ENCODE results near the gene CLBA1. TPM values are rescaled to one million over a fixed set of nuclear protein-coding genes. Genes with fewer than 3 reads are reported as not detected.

CLBA1 gene
- total and polyA plus RNA-seq, 2 experiments from 2014 or later: 1.6 to 1.8 TPM

DNA sequence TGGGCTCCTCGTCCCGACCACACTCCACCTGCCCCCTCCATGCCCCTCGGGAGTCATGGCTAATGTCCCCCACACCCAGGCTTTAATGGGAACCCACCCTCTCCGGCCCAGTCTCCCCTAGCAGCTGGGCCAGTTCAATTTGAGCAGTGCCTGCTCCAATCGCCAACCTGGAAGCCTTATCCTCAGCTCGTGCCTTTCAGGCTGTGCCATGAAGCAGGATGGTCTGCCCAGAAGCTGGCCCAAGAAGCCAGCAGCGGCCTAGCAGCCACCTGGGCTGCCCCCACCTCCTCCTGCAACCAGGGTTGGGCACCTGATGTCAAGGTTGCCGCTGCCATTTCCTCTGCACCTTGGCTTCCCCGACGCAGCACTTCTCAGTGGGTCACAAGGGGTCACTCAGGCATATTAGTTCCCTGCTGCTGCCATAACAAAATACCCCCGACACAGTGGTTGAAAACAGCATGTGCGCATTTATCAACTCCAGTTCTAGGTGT, 2.3 kb upstream of the CLBA1 start (continued):
- TF ChIP-seq, protein P1, sequence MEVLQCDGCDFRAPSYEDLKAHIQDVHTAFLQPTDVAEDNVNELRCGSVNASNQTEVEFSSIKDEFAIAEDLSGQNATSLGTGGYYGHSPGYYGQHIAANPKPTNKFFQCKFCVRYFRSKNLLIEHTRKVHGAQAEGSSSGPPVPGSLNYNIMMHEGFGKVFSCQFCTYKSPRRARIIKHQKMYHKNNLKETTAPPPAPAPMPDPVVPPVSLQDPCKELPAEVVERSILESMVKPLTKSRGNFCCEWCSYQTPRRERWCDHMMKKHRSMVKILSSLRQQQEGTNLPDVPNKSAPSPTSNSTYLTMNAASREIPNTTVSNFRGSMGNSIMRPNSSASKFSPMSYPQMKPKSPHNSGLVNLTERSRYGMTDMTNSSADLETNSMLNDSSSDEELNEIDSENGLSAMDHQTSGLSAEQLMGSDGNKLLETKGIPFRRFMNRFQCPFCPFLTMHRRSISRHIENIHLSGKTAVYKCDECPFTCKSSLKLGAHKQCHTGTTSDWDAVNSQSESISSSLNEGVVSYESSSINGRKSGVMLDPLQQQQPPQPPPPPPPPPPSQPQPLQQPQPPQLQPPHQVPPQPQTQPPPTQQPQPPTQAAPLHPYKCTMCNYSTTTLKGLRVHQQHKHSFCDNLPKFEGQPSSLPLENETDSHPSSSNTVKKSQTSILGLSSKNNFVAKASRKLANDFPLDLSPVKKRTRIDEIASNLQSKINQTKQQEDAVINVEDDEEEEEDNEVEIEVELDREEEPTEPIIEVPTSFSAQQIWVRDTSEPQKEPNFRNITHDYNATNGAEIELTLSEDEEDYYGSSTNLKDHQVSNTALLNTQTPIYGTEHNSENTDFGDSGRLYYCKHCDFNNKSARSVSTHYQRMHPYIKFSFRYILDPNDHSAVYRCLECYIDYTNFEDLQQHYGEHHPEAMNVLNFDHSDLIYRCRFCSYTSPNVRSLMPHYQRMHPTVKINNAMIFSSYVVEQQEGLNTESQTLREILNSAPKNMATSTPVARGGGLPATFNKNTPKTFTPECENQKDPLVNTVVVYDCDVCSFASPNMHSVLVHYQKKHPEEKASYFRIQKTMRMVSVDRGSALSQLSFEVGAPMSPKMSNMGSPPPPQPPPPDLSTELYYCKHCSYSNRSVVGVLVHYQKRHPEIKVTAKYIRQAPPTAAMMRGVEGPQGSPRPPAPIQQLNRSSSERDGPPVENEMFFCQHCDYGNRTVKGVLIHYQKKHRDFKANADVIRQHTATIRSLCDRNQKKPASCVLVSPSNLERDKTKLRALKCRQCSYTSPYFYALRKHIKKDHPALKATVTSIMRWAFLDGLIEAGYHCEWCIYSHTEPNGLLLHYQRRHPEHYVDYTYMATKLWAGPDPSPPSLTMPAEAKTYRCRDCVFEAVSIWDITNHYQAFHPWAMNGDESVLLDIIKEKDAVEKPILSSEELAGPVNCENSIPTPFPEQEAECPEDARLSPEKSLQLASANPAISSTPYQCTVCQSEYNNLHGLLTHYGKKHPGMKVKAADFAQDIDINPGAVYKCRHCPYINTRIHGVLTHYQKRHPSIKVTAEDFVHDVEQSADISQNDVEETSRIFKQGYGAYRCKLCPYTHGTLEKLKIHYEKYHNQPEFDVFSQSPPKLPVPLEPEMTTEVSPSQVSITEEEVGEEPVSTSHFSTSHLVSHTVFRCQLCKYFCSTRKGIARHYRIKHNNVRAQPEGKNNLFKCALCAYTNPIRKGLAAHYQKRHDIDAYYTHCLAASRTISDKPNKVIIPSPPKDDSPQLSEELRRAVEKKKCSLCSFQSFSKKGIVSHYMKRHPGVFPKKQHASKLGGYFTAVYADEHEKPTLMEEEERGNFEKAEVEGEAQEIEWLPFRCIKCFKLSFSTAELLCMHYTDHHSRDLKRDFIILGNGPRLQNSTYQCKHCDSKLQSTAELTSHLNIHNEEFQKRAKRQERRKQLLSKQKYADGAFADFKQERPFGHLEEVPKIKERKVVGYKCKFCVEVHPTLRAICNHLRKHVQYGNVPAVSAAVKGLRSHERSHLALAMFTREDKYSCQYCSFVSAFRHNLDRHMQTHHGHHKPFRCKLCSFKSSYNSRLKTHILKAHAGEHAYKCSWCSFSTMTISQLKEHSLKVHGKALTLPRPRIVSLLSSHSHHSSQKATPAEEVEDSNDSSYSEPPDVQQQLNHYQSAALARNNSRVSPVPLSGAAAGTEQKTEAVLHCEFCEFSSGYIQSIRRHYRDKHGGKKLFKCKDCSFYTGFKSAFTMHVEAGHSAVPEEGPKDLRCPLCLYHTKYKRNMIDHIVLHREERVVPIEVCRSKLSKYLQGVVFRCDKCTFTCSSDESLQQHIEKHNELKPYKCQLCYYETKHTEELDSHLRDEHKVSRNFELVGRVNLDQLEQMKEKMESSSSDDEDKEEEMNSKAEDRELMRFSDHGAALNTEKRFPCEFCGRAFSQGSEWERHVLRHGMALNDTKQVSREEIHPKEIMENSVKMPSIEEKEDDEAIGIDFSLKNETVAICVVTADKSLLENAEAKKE (CRISPR knock-in tag; IDR thresholded peaks at IDR 0.05): no peak
- TF ChIP-seq ZNF114 (CRISPR knock-in tag; IDR thresholded peaks at IDR 0.05): no peak
- no peak for TF ChIP-seq EZH2phosphoT487 (IDR thresholded peaks at IDR 0.05; ENCODE audit: unreplicated experiment)
- TF ChIP-seq, protein P2, sequence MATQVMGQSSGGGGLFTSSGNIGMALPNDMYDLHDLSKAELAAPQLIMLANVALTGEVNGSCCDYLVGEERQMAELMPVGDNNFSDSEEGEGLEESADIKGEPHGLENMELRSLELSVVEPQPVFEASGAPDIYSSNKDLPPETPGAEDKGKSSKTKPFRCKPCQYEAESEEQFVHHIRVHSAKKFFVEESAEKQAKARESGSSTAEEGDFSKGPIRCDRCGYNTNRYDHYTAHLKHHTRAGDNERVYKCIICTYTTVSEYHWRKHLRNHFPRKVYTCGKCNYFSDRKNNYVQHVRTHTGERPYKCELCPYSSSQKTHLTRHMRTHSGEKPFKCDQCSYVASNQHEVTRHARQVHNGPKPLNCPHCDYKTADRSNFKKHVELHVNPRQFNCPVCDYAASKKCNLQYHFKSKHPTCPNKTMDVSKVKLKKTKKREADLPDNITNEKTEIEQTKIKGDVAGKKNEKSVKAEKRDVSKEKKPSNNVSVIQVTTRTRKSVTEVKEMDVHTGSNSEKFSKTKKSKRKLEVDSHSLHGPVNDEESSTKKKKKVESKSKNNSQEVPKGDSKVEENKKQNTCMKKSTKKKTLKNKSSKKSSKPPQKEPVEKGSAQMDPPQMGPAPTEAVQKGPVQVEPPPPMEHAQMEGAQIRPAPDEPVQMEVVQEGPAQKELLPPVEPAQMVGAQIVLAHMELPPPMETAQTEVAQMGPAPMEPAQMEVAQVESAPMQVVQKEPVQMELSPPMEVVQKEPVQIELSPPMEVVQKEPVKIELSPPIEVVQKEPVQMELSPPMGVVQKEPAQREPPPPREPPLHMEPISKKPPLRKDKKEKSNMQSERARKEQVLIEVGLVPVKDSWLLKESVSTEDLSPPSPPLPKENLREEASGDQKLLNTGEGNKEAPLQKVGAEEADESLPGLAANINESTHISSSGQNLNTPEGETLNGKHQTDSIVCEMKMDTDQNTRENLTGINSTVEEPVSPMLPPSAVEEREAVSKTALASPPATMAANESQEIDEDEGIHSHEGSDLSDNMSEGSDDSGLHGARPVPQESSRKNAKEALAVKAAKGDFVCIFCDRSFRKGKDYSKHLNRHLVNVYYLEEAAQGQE (IDR thresholded peaks at IDR 0.05; ENCODE audit: unreplicated experiment): no peak
- TF ChIP-seq, protein P3, sequence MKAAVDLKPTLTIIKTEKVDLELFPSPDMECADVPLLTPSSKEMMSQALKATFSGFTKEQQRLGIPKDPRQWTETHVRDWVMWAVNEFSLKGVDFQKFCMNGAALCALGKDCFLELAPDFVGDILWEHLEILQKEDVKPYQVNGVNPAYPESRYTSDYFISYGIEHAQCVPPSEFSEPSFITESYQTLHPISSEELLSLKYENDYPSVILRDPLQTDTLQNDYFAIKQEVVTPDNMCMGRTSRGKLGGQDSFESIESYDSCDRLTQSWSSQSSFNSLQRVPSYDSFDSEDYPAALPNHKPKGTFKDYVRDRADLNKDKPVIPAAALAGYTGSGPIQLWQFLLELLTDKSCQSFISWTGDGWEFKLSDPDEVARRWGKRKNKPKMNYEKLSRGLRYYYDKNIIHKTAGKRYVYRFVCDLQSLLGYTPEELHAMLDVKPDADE (IDR thresholded peaks at IDR 0.05): no peak
- TF ChIP-seq NANOG (IDR thresholded peaks at IDR 0.05; ENCODE audit: borderline replicate concordance): no peak
- no peak for TF ChIP-seq STAT1 (IDR thresholded peaks at IDR 0.05; ENCODE audit: unreplicated experiment)

Data from GM23338 (cell line).